Coronary artery (tissue), 2 donors: ENCODE measurements around the gene CSKMT.
A peak's percentile ranks its signal among the peaks of the same experiment; 100 is the strongest.

ENCODE experiments used
- DNase-seq: peaks from one replicate; pipeline ENCODE4 v3.0.0-alpha.2; 2017; ENCODE audit warnings: low spot score
- H3K27ac ChIP-seq, 2 donors: fragments of 200-600 bp; sonication (generic); one replicate each; pipeline ENCODE4 v1.5.1; 2016 to 2019
- H3K4me3 ChIP-seq: fragments of 200-600 bp; sonication (generic); 2 replicates; pipeline ENCODE4 v1.5.1; 2016; ENCODE audit warnings: mild to moderate bottlenecking, moderate library complexity
- CTCF ChIP-seq: fragments of 200-600 bp; sonication (generic); IDR thresholded peaks from one replicate; pipeline ENCODE4 v1.5.1; 2019; ENCODE audit warnings: antibody characterized with exemption

CSKMT gene

GRCh38 chr11:62708392-62708791, 43.3 kb downstream of the CSKMT start:
- TF ChIP-seq CTCF: no peak
- Histone ChIP-seq H3K4me3 (peak overlapping the region; percentile 78), H3K27ac (peak overlapping the region in 1 of 2 donors; percentile 88)
- no peak for DNase-seq

- no peak for DNase-seq
- peak overlapping the region; percentile 88 to 93 for H3K27ac ChIP-seq
- TF ChIP-seq CTCF: no peak
- H3K4me3 ChIP-seq: peak overlapping the region; percentile 78
These were observed 43.7 kb downstream of the CSKMT start for GRCh38 chr11:62708793-62709192.

- peak overlapping the region; percentile 78 for H3K4me3 ChIP-seq
- peak overlapping the region; percentile 88 to 93 for H3K27ac ChIP-seq
- peak; percentile 98 for DNase-seq
- no peak for TF ChIP-seq CTCF
These were observed 44.3 kb downstream of the CSKMT start for GRCh38 chr11:62709247-62710000.

- DNase-seq: peak; percentile 75
- no peak for TF ChIP-seq CTCF
- Histone ChIP-seq H3K27ac (peak overlapping the region; percentile 88 to 93), H3K4me3 (peak overlapping the region; percentile 78)
These were observed 44.9 kb downstream of the CSKMT start for GRCh38 chr11:62710001-62710345.

GRCh38 chr11:62712276-62712812, 47.2 kb downstream of the CSKMT start:
- Histone ChIP-seq H3K27ac (no peak overlapping the region), H3K4me3 (no peak overlapping the region)
- DNase-seq: no peak
- no peak for TF ChIP-seq CTCF

- DNase-seq: no peak
- Histone ChIP-seq H3K27ac (no peak overlapping the region), H3K4me3 (no peak overlapping the region)
- no peak for TF ChIP-seq CTCF
These were observed 47.7 kb downstream of the CSKMT start for GRCh38 chr11:62712861-62713260.

GRCh38 chr11:62713343-62713742, 48.2 kb downstream of the CSKMT start:
- DNase-seq: no peak
- no peak overlapping the region for H3K27ac ChIP-seq
- H3K4me3 ChIP-seq: no peak overlapping the region
- TF ChIP-seq CTCF: no peak
